ENCODE measurements around the gene GET3.

GET3 gene

DNA sequence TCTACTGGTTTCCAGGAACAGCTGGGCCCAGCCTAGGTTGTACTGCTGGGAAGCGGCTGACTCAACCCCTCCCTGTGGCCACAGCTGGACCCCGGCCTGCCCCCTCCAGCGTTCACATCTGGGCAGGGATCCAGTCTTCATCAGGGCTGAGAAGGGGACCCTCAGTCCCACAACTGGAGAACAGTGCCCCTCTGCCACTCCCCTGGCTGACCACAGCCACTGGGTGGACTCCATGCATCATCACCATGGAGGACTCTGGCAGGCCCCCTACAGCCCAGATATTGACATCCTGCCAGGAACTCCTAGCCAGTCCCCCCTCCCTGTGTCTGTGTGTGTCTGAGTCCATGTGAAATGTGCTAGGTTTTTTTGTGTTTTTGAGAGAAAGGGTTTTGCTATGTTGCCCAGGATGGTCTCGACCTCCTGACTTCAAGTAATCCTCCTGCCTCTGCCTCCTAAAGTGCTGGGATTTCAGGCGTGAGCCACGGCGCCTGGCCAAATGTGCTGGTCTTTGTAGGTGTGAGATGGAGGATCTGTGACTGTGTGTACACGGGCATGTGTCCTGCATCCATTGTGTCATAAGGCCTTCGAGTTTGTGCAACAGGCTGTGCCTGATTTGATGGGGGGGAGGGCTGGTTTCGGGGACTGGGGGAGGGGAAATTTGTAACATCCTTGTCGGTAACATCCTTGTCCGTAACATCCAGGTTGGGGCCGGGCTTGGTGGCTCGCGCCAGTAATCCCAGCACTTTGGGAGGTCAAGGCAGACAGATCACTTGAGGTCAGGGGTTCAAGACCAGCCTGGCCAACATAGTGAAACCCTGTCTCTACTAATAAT, 42.1 kb downstream of the GET3 start:
- no peak for DNase-seq (ENCODE audit: low spot score)

DNA sequence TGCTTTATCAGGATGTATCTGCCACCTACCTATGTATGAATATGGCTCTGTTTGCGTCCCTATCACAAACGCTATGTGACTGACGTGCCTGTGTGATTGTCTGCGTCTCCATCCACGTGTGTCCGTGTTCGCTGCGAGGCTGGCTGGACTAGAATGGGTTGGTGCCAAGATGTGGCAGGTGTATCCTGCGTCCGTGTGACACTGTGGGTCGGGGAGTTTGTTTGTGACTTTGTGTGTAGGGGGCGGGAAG, 44.8 kb downstream of the GET3 start:
- DNase-seq (ENCODE audit: low spot score): no peak

DNA sequence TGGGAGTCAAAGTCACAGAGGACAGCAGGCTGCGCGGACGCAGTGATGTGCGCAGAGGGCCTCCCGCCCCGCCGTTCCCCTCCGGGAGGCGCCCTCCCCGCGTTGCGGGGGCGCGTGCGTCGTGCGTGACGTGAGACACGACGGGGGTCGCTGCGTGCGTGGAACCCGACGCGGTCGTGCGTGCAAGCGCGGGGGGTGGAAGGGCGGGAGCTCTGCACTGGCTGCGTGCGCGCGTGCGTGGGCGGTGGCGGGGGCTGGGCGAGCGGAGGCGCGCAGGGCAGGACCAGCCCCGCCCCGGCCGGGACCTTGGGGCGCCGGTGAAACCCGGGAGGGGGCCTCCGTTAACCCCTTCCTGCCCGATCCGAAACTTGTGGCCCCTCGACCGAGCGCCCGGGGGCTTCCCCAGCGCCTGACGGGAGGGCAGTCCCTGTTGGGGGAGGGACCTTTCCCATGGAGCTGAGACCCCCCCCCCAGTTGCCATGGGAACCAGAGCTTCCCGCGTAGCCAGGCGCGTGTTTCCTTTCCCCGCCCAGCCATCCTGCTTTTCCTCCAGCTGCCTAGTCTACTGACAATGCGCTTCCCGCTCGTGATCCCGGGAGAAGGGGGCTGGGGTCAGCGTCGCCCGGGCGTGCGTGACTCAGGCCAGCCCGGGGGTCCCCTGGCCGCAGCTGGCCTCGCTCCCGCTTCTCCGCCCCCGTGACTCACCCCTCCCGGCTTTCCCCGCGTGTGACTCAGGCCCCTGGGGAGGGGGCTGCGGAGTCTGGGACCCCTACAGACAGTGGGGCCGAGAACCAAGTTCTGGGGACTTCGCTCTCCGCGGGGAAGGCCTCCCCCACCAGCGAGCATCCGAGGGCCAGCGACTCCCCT, 45.4 kb downstream of the GET3 start:
- DNase-seq (ENCODE audit: low spot score): peak; percentile 93

DNA sequence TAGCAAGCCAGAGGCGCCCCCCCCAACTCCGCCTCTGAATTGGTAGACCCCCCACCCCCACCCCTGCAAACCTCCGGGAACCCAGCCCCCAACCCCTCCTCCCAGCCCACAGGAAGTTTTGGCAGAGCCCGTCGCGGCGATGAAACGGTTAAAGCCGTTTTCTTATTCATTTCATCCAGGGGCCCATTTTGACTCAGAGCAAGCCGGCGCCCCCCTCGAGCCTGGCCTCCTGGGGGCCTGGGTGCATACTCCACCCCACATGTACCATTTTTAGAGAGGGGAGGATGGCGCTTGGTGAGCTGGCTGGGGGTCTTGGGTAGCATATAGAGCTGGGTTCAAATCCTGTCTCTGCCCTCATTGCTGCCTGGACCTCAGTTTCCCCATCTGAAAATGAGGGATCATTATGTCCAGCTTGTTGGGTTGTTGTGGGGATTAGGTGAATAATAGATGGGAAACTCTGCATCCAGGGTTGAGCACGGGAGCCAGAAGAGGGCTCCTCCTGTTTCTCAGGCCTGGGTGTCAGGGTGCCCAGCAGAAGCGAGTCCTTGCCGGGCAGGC, 46.1 kb downstream of the GET3 start:
- no peak for DNase-seq (ENCODE audit: low spot score)

DNA sequence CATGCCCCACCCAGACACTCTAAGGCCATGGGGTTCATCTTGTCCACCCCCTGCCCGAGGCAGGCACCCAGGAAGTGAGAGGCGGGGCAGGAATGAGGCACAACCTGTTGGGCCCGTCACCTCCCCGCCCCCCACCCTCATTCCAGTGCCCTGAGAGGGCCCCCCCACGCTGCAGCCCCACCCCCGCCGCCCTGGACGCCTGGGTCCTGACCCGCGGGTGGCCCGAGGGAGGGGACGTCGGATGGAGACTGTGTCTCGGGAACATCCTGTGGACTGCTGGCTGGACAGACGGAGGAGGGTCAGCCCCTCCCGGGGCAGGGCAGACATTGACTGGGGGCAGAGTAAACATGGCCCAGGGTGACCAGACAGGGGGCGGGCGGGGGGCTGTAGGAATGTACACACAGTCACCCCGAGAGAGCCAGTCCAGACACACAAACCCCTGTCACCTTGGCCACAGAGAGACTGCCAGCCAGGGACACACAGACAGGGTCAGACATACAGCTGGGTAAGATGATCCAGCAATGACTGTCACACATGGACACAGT, 46.6 kb downstream of the GET3 start:
- DNase-seq (ENCODE audit: low spot score): no peak

DNA sequence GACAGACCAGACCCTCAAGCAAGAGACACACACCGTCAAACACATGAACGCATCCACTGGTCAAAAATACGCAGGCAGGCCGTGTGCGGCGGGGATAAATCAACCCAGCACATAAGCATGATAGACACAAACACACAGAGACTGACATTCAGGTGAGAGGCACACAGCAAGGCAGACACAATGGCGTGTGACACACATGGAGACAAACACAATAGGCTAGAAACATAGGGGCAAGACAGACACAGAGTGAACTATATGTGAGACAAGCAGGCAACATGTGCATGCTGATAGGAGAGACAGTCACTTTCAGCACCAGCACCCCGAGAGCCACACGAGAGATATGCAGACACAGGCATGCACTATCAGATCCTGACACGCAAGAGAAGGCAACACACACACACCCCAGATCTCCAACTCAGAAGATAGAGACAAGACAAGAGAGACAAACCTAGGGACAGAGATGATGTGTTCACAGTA, 47.1 kb downstream of the GET3 start:
- DNase-seq (ENCODE audit: low spot score): peak; percentile 34

DNA sequence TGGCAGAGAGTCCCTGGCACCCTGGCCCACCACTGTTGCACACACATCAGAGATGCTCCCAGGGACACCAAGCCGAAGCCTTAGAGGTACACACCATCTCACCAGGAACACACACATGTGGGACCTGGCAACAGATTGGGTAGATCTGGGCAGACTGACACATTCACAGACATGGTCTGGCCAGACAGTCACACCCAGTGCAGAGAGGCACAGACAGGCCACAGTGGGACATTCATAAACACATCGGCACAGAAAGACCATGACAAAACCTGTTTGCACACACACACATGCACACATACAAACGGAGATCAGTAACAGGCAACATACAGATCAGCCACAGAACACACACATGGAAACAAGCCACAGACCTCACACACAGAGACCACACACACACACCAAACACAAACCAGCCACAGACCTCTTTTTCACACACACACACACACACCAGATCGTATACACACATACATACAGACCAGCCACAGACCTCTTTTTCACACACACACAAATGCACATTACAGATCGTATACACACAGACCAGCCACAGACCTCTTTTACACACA, 47.7 kb downstream of the GET3 start:
- DNase-seq (ENCODE audit: low spot score): peak; percentile 37

DNA sequence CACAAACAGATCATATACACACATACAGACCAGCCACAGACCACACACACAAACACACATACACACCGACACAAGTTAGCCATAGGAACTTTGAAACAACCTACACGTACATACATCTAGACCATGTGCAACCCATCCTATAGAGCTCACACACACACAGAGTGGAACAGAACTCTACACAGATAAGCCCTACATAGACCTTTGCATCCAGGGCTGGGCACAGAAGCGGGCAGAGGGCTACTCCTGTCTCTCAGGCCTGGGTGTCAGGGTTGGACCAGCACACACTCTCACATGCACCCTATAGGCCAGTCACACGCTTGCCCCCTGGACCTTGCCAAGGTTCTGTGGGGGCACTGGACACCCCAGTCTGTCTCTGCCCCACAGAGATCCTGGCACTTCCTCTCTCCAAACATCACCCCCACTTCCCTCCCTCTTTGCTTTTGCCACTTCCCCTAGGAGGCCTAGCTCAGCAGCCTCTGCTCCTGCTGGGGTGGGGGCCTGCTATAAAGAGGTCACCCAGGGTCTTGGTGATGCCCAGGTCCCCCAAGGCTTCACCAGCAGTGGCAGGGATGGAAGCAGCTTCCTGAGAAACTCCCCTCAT, 48.2 kb downstream of the GET3 start:
- DNase-seq (ENCODE audit: low spot score): no peak

DNA sequence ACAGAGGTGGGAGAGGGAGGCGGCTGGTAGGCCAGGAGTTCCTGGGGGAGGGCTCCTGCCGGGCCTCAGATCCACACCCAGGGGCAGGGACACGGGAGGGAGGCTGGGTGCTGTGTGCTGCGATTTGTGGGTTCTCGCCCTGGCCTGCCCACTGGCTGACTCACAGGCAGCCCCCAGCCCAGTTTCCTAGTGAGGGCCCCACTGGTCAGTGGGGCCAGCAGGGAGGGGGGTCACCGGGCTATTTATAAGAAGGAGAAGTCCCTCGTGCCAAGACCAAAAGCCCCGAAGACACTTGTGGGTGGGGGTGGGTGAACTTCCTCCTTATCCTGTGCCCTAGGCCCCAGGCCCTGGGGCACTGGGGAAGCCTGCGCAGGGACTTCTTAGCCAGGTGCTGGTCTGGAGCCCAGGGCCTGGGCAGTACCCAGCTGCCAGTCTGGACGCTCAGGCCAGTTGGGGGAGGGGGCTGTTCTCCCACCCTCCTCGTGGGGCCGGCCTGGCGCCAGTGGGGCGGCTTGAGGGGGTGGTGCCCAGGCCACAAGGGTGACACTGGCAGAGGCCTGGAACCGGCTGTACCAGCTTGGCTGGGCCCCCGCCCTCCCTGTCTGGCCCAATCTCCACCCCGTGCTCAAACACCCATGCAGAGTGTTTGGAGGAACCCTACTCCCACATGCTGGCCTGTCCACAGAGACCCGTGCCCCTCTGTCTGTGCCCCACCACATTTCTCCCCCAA, 49.0 kb downstream of the GET3 start:
- no peak for DNase-seq (ENCODE audit: low spot score)

DNA sequence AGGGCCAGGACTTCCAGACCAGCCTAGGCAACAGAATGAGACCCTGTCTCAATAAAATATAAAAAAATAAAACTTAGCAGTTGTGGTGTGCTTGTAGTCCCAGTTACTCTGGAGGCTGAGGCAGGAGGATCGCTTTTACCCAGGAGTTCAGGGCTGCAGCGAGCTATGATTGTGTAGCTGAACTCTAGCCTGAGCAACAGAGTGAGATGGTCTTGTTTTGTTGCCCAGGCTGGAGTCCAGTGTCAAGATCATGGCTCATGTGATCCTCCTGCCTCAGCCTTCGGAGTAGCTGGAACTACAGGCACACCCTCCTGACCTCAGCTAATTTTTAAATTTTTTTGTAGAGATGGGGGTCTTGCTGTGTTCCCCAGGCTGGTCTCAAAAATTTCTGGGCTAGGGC, 49.7 kb downstream of the GET3 start:
- DNase-seq (ENCODE audit: low spot score): no peak

DNA sequence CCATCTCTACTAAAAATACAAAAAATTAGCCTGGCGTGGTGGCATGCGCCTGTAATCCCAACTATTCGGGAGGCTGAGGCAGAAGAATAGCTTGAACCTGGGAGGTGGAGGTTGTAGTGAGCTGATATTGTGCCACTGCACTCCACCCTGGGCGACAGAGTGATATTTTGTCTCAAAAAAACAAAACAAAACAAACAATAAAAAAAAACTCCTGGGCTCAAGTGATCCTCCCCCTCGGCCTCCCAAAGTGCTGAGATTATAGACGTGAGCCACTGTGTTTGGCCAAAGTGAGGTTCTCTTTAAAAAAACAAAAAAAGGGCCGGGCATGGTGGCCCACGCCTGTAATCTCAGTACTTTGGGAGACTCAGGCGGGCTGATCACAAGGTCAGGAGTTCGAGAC, 50.2 kb downstream of the GET3 start:
- DNase-seq (ENCODE audit: low spot score): no peak

DNA sequence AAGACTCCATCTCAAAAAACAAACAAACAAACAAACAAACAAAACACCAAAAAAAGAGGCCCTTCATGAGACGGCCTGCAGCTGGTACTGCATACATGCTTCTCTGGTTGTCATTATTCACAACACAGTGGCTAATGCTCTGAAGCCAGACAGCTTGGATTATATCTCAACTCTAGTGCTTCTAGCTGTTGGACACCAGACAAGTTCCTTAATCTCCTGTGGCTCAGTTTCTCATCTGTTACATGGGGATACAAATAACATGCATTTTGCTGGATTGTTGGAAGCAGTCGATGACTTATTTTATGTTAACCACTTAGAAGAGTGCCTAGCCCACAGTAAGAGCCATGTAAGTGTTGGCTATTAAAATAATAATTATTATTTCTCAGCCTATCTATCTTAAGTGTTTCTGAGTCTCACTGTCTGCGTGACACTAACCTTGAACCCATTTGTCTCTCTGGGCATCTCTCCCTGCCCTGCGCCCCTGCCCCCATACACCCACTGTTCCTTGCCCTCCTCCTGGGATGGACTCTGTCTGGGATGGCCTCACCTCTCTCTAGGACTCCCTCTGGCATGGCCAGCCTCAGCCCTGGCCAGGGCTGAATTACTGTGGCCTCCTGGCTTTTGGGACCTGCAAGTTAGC, 50.9 kb downstream of the GET3 start:
- DNase-seq (ENCODE audit: low spot score): no peak

DNA sequence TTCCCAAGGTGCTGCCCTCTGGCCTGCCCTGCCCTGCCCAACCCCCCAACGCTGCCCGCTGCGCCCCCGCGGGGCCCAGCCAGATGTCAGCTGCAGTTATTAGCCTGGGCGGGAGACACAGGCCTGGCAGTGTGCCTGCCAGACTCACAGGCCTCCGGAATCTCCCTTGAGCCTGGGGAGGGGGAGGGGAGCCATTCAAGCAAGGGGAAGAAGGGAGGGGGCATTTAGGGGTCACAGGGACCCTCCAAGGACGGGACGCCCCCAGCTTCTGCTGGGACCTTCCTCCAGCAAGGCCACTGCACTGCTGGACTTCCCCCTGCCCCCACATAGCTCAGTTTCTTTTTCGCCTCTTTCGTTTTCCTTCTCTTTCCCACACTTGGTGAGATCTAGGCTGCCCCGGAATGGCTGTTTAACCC, 51.4 kb downstream of the GET3 start:
- peak; percentile 37 for DNase-seq (ENCODE audit: low spot score)

DNA sequence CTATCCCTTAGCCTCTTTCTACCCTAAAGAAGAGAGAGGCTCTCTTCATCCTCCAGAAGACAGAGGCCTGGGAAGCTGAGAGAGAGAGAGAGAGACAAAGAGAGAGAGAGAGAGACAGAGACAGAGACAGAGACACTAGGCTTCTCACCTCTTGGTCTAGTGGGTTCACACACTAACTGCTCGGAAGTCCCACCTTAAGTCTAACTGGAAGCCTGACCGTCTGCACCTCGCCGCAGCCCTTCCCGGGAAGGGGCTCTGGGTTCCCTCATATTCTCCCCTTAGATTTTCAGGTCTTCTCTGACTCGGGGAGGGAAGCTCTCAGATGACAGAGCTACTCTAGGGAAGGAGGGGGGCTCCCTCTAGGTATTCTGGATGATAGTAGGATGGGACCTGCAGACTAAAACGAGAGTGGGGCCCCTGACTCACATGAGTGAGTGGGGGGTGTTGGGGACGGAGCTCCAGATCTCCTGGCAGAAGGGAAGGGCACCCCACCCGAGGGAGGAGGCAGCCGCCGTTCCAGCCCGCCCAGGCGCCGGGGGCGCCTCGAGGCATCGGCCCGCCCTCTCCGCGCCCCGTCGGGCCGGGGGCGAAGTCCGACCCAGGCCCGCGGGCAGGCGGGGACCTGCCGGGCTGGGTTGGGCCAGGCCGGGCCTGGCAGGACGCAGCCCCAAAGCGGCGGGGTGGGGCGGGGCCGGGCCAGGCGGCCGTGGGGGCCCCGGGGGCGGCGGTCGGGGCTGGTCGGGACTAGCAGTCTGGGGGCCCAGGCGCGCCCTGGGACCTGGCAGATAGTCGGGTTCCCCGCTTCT, 52.0 kb downstream of the GET3 start:
- DNase-seq (ENCODE audit: low spot score): no peak

DNA sequence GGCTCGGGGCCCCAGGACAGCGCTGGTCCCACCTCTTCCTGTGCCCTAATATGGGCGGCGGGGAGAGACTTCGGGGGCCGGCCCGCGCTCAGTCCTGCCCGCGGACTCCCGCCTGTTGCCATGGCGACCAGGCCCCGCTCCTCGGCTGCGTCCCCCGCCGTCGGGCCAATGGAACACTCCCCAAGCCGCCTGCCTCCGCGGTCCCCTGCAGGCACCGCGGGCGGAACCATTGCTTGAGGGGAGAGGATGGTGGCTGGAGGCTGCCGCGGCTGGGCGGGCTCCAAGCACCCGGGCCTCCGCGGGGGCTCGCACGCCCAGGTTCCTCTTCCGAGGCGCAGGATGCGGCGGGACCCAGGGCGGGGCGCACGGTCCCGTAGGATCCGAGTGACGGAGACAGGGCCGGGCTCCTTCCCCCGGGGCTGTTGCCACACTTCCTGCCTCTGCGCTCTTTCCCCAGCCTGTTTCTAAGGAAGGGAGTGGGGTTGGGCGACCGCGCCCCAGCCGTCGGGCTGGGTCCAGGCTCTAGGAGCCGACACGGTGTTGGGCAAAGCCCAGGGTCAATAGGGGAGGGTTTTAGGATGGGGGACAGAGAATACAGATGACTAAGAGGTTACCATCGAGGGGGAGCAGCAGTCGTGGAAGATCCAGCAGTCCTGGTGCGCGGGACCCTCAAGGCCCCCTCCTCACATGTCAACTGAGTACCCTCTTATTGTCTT, 52.8 kb downstream of the GET3 start:
- DNase-seq (ENCODE audit: low spot score): peak; percentile 91

DNA sequence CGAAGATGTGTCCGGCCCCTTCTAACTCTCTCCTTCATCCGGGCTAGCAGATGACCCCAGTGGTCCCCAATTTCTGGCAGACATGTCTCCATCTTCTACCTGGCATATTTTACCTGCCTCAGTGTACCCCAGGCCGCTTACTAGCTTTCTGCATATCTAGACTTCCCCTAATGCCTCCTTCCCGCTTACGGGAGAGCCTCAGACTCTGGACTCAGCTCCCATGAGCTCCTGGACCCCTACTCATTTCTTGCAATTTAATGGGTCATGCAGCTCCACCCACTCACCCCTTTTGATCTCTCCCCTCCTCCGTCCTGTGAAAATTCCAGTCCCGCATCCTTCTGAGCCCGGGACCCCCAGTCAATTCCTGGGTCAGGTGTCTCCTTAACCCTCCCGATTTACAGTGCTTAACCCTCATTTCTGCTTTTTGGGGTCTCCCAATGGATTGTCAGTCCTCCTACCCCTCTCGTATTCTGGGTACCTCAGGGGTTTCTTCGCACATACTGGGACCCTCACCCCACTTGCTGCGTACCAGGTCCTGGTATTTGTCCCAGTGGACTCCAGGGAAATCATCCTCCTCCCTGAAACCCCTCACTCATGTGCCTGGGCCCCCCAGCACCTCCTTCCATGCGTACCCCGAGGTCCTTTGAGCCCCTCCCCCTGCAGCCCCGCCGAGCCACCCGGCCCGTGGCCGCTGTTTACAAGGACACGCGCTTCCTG, 53.5 kb downstream of the GET3 start:
- no peak for DNase-seq (ENCODE audit: low spot score)

DNA sequence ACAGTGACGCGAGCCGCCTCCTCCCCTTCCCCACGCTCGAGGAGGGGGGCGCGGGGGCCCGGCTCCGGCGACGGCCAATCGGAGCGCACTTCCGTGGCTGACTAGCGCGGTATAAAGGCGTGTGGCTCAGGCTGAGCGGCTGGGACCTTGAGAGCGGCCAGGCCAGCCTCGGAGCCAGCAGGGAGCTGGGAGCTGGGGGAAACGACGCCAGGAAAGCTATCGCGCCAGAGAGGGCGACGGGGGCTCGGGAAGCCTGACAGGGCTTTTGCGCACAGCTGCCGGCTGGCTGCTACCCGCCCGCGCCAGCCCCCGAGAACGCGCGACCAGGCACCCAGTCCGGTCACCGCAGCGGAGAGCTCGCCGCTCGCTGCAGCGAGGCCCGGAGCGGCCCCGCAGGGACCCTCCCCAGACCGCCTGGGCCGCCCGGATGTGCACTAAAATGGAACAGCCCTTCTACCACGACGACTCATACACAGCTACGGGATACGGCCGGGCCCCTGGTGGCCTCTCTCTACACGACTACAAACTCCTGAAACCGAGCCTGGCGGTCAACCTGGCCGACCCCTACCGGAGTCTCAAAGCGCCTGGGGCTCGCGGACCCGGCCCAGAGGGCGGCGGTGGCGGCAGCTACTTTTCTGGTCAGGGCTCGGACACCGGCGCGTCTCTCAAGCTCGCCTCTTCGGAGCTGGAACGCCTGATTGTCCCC, 54.2 kb downstream of the GET3 start, which contains the start of gene JUNB:
TSS of gene JUNB (plus strand) at position 142 of the 706 bp plus-strand sequence. CDS start at position 428, 286 bp downstream.
- DNase-seq (ENCODE audit: low spot score): peak; percentile 98

Data from CD4-positive, alpha-beta T cell treated with Interleukin-6 at 100 ng/mL for 8 hours (primary cell).